GM12878 (cell line): ENCODE measurements around the gene SBDS. TPM values are rescaled to one million over a fixed set of nuclear protein-coding genes. Genes with fewer than 3 reads are reported as not detected.

ENCODE experiments used
- ATF7 ChIP-seq: fragments of 450-650 bp; IDR thresholded peaks from 2 replicates; pipeline ENCODE4 v1.6.1; 2016; ENCODE audit warnings: low read depth, mild to moderate bottlenecking
- BACH1 ChIP-seq: fragments of 450-650 bp; IDR thresholded peaks from 2 replicates; pipeline ENCODE4 v1.6.1; 2017; ENCODE audit warnings: mild to moderate bottlenecking, borderline replicate concordance
- CHD2 ChIP-seq: IDR thresholded peaks from 2 replicates; pipeline ENCODE4 v1.6.1; 2011; ENCODE audit warnings: low read depth, low read length, improper control_type of control experiment, borderline replicate concordance
- DPF2 ChIP-seq: fragments of 450-650 bp; IDR thresholded peaks from 2 replicates; pipeline ENCODE4 v1.6.1; 2017; ENCODE audit warnings: mild to moderate bottlenecking
- HDGF ChIP-seq: fragments of 450-650 bp; IDR thresholded peaks from 2 replicates; pipeline ENCODE4 v1.6.1; 2016; ENCODE audit warnings: antibody characterized with exemption
- IRF3 ChIP-seq: fragments of 450-650 bp; IDR thresholded peaks from 2 replicates; pipeline ENCODE4 v1.6.1; 2014; ENCODE audit warnings: mild to moderate bottlenecking
- MXI1 ChIP-seq: fragments of 150-350 bp; IDR thresholded peaks from 2 replicates; pipeline ENCODE4 v1.6.1; 2011; ENCODE audit warnings: low read depth, mild to moderate bottlenecking, inconsistent platforms, low read length, improper control_type of control experiment
- NFYB ChIP-seq: IDR thresholded peaks from 2 replicates; pipeline ENCODE4 v1.6.1; 2011; ENCODE audit warnings: low read depth, mild to moderate bottlenecking, low read length, improper control_type of control experiment, moderate library complexity; ENCODE audit not compliant: insufficient read depth
- PKNOX1 ChIP-seq: fragments of 450-650 bp; IDR thresholded peaks from 2 replicates; pipeline ENCODE4 v1.6.1; 2016; ENCODE audit warnings: mild to moderate bottlenecking
- POLR2A ChIP-seq: IDR thresholded peaks from 2 replicates; pipeline ENCODE4 v1.6.1; 2011; ENCODE audit warnings: low read depth, mild to moderate bottlenecking, low read length
- POLR2AphosphoS5 ChIP-seq: IDR thresholded peaks from 2 replicates; pipeline ENCODE4 v1.6.1; 2011; ENCODE audit warnings: mild to moderate bottlenecking, low read length, inconsistent platforms
- POU2F2 ChIP-seq: IDR thresholded peaks from 3 replicates; pipeline ENCODE4 v1.6.1; 2011; ENCODE audit warnings: low read depth, mild to moderate bottlenecking, low read length, borderline replicate concordance
- RFX5 ChIP-seq: IDR thresholded peaks from 2 replicates; pipeline ENCODE4 v1.6.1; 2011; ENCODE audit warnings: low read depth, low read length, improper control_type of control experiment
- RUNX3 ChIP-seq: IDR thresholded peaks from 2 replicates; pipeline ENCODE4 v1.6.1; 2012; ENCODE audit warnings: low read length, inconsistent platforms
- SMAD5 ChIP-seq: IDR thresholded peaks from 2 replicates; pipeline ENCODE4 v1.6.1; 2016; ENCODE audit warnings: antibody characterized with exemption, low read depth
- YY1 ChIP-seq: IDR thresholded peaks from 2 replicates; pipeline ENCODE4 v1.6.1; 2011; ENCODE audit warnings: low read depth, mild to moderate bottlenecking, low read length
- ZBTB40 ChIP-seq: fragments of 450-650 bp; IDR thresholded peaks from 2 replicates; pipeline ENCODE4 v1.6.1; 2016; ENCODE audit warnings: mild to moderate bottlenecking, moderate library complexity, borderline replicate concordance
- polyA plus RNA-seq, 11 experiments: library from polyadenylated mRNA; depleted of rRNA in 4 of 11; unstranded in 6 of 11; stranded (reverse) in 5 of 11; fragments of >200 nt; fragmentation: Nextera tagmentation in 4 of 11; fragmentation: Illumina TruSeq in 1 of 11; extraction: Ambion mirVana in 4 of 11; extraction: Trizol in 1 of 11; gene quantifications; 1 replicate in 1 of 11; 2 replicates in 10 of 11; pipeline versions ENCODE4 v1.2.1 to v1.2.3, GENCODE V29; 2011 to 2016; ENCODE audit warnings: inconsistent platforms in 2 of 11, missing spikeins in 2 of 11, low read depth in 1 of 11
- total RNA-seq, 4 experiments: library from RNA; depleted of rRNA in 3 of 4; stranded (reverse); fragments of >200 nt in 3 of 4; fragmentation: Illumina TruSeq in 1 of 4; extraction: Trizol in 1 of 4; gene quantifications; 2 replicates each; pipeline versions ENCODE4 v1.2.1 to v1.2.3, GENCODE V29; 2013 to 2021
- TF ChIP-seq, protein P1 (sequence below): fragments of 450-650 bp; IDR thresholded peaks from 2 replicates; pipeline ENCODE4 v1.6.1; 2017; ENCODE audit warnings: mild to moderate bottlenecking, low read depth, inconsistent platforms; ENCODE audit not compliant: poor library complexity, severe bottlenecking
- TF ChIP-seq, protein P2 (sequence below): fragments of 450-650 bp; IDR thresholded peaks from 2 replicates; pipeline ENCODE4 v1.6.1; 2018; ENCODE audit warnings: borderline replicate concordance, mild to moderate bottlenecking; ENCODE audit not compliant: partially characterized antibody

The SBDS gene
- total and polyA plus RNA-seq, 10 of the 15 experiments (the other 5 are each of a cell fraction or from before 2014, with no cell fraction given) = 22.4 to 63.0 (median 32.8) TPM

DNA sequence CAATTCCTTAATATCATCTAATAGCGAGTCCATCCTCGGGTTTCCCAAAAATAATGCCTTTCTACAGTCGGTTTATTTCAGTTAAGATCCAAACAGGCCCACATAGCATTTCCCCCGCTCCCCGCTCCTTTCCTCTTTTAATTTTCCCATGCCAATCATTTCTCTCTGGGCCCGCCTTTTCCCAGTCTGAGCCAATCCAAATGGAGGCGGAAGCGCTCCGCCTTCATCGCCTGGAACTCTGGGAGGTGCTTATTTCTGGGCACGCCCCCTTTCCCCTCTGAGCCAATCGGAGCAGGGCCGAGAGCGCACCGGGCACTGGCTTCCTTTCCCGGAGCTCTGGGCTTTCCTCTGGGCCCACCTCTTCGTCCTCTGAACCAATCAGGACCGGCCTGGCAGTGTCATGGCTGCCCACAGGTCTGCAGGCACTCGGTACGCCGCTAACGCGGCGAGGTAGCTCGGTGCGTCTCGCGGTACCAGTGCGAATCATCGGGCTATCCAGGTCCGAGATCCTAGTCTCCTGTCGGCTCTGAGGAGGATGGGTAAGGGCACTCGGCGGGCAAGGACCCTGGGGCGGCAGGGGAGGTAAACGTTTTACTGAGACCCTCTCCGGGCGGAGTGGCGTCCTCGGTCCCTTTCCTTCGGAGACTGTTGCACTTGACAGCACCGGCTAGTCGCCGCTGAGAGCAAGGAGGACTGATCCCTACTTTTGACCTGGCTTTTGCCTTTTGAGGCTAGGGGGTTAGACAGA is 1.2 kb upstream of the SBDS start, which contains the start of gene TYW1 (continued):
- TF ChIP-seq, protein P1, sequence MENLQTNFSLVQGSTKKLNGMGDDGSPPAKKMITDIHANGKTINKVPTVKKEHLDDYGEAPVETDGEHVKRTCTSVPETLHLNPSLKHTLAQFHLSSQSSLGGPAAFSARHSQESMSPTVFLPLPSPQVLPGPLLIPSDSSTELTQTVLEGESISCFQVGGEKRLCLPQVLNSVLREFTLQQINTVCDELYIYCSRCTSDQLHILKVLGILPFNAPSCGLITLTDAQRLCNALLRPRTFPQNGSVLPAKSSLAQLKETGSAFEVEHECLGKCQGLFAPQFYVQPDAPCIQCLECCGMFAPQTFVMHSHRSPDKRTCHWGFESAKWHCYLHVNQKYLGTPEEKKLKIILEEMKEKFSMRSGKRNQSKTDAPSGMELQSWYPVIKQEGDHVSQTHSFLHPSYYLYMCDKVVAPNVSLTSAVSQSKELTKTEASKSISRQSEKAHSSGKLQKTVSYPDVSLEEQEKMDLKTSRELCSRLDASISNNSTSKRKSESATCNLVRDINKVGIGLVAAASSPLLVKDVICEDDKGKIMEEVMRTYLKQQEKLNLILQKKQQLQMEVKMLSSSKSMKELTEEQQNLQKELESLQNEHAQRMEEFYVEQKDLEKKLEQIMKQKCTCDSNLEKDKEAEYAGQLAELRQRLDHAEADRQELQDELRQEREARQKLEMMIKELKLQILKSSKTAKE = peak; percentile 19
- TF ChIP-seq POLR2AphosphoS5 (peak; percentile 79), MXI1 (peak; percentile 89), CHD2 (peak; percentile 86), RFX5 (0 out of 2 replicates have a peak, but pooled peaks have one; percentile 20), IRF3 (peak; percentile 68; the same call in 1 of the 2 replicates), NFYB (peak; percentile 82), ZBTB40 (peak; percentile 68; the same call in 1 of the 2 replicates), BACH1 (peak; percentile 39; the same call in 1 of the 2 replicates), RUNX3 (0 out of 2 replicates have a peak, but pooled peaks have one; percentile 36), ATF7 (peak; percentile 41; the same call in 1 of the 2 replicates), DPF2 (peak; percentile 60; the same call in 1 of the 2 replicates), PKNOX1 (peak; percentile 99), SMAD5 (peak; percentile 71; the same call in 1 of the 2 replicates), POLR2A (peak; percentile 89), POU2F2 (peak; percentile 46; the same call in 1 of the 3 replicates), HDGF (peak; percentile 79; the same call in 1 of the 2 replicates), YY1 (peak; percentile 95)
- TF ChIP-seq, protein P2, sequence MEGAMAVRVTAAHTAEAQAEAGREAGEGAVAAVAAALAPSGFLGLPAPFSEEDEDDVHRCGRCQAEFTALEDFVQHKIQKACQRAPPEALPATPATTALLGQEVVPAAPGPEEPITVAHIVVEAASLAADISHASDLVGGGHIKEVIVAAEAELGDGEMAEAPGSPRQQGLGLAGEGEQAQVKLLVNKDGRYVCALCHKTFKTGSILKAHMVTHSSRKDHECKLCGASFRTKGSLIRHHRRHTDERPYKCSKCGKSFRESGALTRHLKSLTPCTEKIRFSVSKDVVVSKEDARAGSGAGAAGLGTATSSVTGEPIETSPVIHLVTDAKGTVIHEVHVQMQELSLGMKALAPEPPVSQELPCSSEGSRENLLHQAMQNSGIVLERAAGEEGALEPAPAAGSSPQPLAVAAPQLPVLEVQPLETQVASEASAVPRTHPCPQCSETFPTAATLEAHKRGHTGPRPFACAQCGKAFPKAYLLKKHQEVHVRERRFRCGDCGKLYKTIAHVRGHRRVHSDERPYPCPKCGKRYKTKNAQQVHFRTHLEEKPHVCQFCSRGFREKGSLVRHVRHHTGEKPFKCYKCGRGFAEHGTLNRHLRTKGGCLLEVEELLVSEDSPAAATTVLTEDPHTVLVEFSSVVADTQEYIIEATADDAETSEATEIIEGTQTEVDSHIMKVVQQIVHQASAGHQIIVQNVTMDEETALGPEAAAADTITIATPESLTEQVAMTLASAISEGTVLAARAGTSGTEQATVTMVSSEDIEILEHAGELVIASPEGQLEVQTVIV = peak; percentile 70
